ENCODE measurements around the gene EPS8L3.

DNA sequence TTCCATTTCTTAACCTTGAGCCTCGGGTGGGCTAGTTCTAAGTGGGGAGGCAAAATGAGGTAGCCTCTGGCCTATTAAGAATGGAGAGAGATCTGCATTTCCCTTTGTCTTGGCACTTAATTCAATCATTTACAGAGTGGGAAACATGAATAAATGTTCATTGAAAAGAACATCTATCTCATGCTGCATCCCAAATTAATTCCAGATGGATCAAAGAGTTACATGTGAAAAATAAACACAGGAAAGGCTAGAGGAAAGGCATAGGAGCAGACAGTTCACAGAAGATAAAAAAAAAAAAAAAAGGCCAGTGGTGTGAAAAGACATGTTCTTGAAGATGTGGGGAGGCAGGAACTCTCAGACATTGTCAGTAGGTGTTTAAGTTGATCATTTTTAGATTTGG, 35.7 kb upstream of the EPS8L3 start:
- TF ChIP-seq EP300 (IDR thresholded peaks at IDR 0.05) (no peak), POLR2A (IDR thresholded peaks at IDR 0.05) (no peak)
- TF ChIP-seq, protein P1, sequence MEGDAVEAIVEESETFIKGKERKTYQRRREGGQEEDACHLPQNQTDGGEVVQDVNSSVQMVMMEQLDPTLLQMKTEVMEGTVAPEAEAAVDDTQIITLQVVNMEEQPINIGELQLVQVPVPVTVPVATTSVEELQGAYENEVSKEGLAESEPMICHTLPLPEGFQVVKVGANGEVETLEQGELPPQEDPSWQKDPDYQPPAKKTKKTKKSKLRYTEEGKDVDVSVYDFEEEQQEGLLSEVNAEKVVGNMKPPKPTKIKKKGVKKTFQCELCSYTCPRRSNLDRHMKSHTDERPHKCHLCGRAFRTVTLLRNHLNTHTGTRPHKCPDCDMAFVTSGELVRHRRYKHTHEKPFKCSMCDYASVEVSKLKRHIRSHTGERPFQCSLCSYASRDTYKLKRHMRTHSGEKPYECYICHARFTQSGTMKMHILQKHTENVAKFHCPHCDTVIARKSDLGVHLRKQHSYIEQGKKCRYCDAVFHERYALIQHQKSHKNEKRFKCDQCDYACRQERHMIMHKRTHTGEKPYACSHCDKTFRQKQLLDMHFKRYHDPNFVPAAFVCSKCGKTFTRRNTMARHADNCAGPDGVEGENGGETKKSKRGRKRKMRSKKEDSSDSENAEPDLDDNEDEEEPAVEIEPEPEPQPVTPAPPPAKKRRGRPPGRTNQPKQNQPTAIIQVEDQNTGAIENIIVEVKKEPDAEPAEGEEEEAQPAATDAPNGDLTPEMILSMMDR (IDR thresholded peaks at IDR 0.05): no peak

Measured in upper lobe of left lung (tissue), 4 donors.